HG02973 (cell line): ENCODE results near the gene CARMIL3.

Experiments used
- ATAC-seq: cut with Tn5 transposase; IDR thresholded peaks from one replicate; pipeline ENCODE4 v1.9.1; 2021; ENCODE audit warnings: moderate library complexity; ENCODE audit not compliant: unreplicated experiment

CARMIL3 gene

GRCh38 chr14:24062216-24062980 is 10.6 kb downstream of the CARMIL3 start:
- ATAC-seq, result no peak

- no peak for ATAC-seq
Observed at GRCh38 chr14:24063263-24063836, 11.5 kb downstream of the CARMIL3 start.

GRCh38 chr14:24064091-24064795 is 12.4 kb downstream of the CARMIL3 start:
- no peak for ATAC-seq

- no peak for ATAC-seq
Observed at GRCh38 chr14:24064856-24065255, 13.0 kb downstream of the CARMIL3 start.

GRCh38 chr14:24065408-24065807 is 13.6 kb downstream of the CARMIL3 start:
- ATAC-seq, result no peak

GRCh38 chr14:24066496-24067132 is 14.8 kb downstream of the CARMIL3 start:
- no peak for ATAC-seq

- no peak for ATAC-seq
Observed at GRCh38 chr14:24067133-24068082, 15.6 kb downstream of the CARMIL3 start.

- no peak for ATAC-seq
Observed at GRCh38 chr14:24068711-24069410, 17.1 kb downstream of the CARMIL3 start.

GRCh38 chr14:24069411-24069735 is 17.6 kb downstream of the CARMIL3 start:
- no peak for ATAC-seq

GRCh38 chr14:24070285-24071143 is 18.7 kb downstream of the CARMIL3 start:
- ATAC-seq, result no peak

GRCh38 chr14:24071144-24071697 is 19.4 kb downstream of the CARMIL3 start, which contains the start of gene CPNE6:
Gene CPNE6 (plus strand): TSS chr14:24071562. CDS start chr14:24072937, 1,375 bp downstream.
- no peak for ATAC-seq

- ATAC-seq, result no peak
Observed at GRCh38 chr14:24071836-24072430, 20.1 kb downstream of the CARMIL3 start.

- no peak for ATAC-seq
Observed at GRCh38 chr14:24072436-24072835, 20.6 kb downstream of the CARMIL3 start.

- no peak for ATAC-seq
Observed at GRCh38 chr14:24072881-24073877, 21.4 kb downstream of the CARMIL3 start.

GRCh38 chr14:24074625-24075484 is 23.0 kb downstream of the CARMIL3 start:
- ATAC-seq, result no peak
